Stimulated activated CD8-positive, alpha-beta memory T cell treated with anti-CD3 and anti-CD28 coated beads, Interleukin-7, amount 100 ng/mL, for 48 hours (primary cell): ENCODE results near the gene UBE2N.

Experiments used
- DNase-seq, 2 donors: peaks; one replicate each; pipeline ENCODE4 v3.0.0-alpha.2; 2020; ENCODE audit warnings: low read depth in 1 of 2; ENCODE audit errors: extremely low read depth in 1 of 2

Gene UBE2N, protein sequence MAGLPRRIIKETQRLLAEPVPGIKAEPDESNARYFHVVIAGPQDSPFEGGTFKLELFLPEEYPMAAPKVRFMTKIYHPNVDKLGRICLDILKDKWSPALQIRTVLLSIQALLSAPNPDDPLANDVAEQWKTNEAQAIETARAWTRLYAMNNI

DNA sequence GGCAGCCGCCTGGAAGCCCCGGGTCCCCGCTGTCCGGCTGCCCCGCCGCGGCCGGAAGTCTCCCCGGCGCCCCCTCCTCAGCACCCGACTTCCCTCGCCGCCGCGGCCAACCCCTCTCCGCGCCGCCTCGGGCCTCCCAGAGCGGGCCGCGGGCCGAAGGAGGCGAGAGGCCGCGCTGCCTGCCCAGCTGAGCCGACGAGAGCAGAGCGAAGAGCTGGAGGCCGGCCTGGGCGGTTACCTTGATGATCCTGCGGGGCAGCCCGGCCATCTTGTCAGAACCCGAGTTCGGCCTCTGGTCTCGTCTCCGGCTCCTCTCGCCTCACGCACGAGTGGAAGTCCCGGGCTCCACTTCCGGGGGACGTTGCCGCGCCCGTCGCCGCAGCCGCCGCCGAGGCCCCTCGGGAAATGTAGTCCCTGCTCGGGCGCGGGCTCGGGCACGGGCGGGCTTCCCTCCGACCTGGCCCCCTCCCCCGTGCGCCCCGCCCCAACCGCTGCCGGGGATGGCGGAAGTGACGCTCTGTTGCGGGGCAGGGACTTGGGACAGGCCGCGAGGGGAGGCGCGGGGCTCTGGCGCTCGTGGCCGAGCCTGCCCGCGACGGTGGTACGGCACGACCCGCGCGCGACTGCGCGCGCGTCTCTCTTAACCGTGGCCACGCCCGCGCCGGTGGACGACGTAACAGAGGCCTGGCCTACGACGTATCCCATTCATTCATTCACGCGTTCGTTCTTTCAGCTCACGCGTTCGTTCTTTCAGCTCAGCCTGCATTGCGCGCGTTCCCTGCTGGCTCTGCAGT is at the start of gene UBE2N:
UBE2N (minus strand) TSS at position 331 of the 794 bp plus-strand sequence; CDS start at position 268, 63 bp downstream.
- peak; percentile 93 to 94 for DNase-seq

DNA sequence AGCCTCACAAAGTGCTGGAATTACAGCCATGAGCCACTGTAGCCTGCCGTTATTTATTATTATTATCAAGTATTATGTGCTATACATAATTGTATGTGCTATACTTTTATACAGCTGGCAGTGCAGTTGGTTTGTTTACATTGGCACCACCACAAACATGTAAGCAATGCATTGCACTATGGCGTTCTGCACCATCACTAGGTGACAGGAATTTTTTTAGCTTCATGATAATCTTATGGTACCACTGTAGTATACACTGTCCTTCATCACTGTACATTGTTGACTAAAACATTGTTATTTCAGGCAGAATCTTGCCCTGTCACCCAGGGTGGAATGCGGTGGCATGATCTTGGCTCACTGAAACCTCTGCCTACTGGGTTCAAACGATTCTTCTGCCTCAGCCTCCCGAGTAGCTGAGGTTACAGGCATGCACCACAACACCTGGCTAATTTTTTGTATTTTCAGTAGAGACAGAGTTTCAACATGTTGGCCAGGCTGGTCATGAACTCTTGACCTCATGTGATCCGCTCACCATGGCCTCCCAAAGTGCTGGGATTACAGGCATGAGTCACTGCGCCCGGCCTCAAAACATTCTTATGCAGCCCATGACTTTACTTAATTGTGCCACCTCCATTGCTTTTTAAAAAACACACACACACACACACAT is 42.7 kb upstream of the UBE2N start:
- DNase-seq: no peak

DNA sequence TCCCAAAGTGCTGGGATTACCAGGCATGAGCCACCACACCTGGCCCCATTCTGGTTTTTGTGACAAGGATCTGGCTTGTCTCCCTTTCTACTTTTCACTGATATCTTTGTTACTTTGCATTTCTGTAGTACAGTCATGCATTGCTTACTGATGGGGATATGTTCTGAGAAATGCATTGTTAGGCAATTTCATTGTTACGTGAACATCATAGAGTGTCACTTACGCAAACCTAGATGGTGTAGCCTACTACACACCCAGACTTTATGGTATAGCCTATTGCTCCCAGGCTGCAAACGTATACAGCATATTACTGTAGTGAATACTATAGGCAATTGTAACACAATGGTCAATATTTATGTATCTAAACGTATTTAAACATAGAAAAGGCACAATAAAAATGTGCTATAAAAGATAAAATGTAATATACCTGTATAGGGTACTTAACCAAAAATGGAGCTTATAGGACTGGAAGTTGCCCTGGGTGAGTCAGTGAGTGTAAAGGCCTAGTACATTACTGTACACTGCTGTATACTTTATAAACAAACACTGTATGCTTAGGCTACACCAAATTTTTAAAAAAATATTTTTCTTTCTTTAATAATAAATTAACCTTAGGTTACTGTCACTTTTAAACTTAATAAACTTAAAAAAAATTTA is 41.5 kb upstream of the UBE2N start:
- no peak for DNase-seq

DNA sequence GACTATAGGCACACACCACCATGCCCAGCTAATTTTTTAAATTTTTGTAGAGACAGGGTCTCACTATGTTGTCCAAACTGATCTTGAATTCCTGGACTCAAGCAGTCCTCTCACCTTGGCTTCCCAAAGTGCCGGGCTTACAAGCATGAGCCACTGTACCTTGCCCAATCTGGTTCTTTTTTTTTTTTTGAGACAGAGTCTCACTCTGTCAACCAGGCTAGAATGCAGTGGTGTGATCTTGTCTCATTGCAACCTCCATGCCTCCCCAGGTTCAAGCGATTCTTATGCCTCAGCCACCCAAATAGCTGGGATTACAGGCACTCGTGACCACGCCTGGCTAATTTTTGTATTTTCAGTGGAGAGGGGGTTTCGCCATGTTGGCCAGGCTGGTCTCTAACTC is 41.0 kb upstream of the UBE2N start:
- DNase-seq: no peak

DNA sequence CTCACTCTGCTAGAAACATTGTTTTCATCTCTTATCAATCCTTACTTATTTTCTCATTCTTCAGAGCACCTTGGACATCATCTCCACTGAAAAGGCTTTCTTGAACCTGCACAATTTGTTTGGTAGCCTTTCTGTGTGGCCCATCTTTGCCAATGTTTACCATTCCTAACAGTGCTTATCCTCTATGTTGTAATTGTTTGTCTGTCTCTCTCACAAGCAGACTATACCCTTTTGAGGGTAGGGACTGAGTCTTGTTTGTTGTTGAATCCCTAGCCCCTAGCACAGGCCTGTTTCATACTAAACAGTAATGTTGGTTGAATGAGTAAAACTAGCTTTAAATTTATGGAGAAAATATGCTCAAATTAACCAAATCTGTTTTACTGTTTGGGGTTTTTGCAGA is 34.8 kb upstream of the UBE2N start:
- no peak for DNase-seq

DNA sequence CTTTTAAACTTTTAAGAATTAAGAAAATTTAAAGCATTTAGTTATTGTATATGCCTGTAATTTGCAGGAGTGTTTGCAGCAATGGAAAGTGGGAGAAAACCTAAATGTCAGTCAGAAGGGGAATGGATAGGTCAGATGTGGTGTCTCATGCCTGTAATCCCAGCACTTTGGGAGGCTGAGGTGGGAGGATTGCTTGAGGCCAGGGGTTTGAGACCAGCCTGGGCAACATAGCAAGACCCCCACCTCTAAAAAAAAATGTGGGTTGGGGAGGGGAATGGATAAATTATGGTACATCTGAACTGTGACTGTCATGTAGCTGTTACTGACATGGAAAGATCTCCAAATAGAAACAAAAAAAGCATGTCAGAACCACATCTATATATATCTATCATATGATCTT is 27.6 kb upstream of the UBE2N start:
- DNase-seq: no peak

DNA sequence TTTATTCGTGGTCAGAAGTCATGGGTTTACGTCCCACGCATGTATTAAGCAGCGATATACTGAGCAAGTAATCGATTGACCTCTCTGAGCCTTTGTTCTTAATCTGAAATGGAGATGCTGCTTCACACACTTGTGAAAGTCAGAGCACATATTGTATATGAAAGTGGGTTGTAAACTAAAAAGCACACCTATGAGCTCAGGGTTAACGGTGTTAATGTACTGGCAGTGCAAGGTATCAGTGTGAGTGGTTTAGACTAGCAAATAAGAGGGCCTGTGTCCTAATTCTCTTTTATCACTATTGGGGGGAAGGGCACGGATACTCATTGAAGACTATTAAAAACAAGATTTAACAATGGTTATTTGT is 26.2 kb upstream of the UBE2N start:
- DNase-seq: no peak

DNA sequence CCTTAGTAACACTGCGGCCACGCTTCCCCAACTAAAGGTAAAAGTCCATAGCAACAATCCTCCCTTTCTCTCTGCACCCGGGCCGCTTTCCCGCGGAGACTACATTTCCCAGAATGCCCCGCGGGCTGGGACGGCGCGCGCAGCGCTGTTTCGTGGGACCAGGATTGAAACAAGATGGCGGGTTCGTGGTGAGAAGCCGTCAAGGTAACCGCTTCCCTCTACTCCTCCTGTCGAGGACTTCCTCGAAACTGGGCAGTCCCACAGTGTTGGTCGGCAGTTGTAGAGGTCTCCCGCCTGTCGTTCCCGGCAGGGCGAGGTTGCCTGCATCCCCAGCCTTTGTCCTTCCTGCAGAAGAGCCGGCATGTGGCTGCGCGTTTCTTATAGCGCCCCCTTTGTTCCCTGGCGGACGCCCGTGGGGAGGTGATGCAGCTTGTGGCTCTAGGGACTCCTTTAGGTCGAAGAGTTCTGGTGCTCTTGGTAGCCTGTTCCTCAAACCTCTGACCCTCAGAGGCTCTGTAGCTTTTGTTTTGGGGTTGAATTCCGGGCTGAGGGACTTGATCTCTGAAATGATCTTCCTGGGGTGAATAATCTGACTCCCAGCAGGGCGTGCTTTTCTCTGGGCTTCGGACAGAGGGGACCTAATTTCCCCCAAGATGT is 25.7 kb upstream of the UBE2N start, which contains the start of gene MRPL42:
MRPL42 (plus strand) TSS at position 164 of the 657 bp plus-strand sequence. CDS start 1,772 bp downstream, outside the sequence.
- peak; percentile 79 to 80 for DNase-seq

DNA sequence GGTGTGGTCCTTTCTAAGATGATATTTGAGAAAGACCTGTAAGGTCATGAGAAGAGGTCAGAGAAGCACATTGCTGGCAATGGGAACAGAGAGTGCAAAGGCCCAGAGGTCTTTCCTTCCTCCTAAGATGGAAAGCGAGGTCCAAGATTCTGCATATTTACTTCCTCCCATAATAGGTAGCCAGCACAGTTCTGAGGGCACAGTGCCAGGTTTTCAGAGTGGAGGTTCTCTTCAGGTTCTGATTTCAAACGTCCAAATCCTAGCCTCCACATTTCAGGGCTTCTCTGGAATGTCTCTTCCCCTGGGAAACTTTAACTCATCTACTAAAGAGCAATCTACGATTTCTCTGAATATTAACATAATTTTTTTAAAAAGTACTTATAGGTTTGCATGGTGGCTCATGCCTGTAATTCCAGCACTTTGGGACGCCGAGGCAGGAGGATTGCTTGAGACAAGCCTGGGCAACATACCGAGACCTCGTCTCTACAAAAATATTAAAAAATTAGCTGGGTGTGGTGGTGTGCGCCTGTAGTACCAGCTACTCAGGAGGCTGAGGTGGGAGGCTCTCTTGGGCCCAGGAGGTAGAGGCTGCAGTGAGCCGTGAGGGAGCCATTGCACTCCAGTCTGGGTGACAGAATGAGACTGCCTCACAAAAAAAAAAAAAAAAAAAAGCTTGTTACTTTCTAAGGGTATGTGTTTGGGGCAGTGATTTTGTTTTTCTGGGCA is 25.0 kb upstream of the UBE2N start:
- DNase-seq: no peak

DNA sequence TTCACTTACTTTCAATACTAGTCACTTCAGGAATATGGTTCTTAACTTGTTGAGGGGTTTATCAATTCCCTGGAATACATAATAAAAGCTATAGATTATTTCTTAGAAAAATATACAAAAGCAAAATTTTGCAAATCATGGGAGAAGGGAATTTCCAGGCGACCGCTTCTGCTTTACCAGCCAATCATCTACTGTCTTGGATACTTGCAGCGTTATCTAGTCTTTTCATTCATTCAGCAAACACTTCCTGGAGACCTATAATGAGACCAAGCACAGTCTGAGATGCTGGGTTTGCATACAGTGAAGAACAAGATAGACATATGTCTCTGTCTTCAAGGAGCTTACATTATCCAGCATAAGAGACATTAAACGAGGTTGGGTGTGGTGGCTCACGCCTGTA is 24.1 kb upstream of the UBE2N start:
- DNase-seq: no peak

DNA sequence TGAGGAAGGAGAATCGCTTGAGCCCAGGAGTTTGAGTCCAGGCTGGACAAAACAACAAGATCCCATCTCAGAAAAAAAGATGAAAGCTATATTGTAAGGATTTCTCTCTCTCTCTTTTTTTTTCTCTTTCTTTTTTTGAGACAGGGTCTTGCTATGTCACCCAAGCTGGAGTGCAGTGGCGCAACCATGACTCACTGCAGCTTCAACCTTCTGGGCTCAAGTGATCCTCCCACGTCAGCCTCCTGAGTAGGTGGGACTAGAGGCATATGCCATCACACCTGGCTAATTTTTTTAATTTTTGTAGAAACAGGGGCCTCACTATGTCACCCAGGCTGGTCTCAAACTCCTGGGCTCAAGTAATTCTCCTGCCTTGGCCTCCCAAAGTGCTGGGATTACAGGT is 19.8 kb upstream of the UBE2N start:
- no peak for DNase-seq

DNA sequence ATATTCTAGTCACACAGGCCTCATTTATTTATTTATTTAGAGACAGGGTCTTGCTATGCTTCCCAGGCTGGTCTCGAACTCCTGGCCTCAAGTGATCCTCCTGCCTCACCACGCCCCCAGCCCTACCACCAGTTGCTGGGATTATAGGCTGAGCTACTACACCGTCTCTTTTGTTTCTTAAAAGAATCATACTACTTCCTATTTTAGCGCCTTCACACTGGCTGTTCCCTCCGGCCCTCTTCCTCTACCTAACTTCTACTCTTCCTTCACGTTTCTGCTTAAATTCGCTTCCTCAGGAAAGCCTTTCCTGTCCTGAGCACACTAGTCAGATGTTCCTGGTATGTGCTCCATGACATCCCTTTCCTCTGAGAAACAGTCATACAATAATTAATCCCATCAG is 19.2 kb upstream of the UBE2N start:
- no peak for DNase-seq

DNA sequence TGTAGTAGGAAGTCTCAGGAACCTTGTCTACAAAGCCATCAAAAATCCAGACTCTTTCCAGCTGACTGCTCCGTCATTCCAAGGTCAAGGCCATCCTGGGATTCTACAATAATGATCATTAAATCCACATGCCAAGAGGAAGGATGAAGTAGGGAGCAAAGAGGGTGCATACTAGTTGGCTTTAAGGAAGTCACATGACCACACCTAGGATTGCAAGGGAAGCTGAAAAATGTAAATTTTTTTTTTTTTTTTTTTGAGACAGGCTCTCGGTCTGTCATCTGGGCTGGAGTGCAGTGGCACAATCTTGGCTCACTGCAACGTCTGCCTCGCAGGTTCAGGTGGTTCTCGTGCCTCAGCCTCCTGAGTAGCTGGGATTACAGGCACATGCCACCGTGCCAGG is 18.3 kb upstream of the UBE2N start:
- DNase-seq: no peak

DNA sequence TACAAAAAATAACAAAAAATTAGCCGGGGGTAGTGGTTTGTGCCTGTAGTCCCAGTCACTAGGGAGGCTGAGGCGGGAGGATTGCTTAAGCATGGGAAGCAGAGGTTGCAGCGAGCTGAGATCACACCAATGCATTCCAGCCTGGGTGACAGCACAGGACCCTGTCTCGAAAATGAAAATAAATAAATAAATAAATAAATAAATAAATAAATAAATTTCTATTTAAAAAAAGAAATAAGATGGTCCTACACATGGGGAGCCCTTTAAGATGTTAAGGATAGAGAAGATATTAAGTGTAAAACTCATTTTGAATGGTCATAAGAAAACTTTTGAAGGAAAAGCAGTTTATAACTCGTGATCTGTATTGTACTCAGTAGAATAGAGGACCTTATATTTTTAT is 17.4 kb upstream of the UBE2N start:
- no peak for DNase-seq

DNA sequence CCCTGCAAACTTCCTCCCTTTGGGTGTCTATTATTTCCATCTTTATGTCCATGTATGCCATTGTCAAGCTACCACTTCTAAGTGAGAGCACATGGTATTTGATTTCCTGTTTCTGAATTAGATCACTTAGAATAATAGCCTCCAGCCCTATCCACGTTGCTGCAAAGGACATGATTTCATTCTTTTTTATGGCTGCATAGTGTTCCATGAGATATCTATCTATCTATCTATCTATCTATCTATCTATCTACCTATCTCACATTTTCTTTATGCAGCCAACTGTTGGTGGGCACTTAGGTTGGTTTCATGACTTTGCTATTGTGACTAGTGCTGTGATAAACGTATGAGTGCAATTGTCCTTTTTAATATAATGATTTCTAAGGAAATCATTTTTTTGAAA is 14.3 kb upstream of the UBE2N start:
- DNase-seq: no peak

DNA sequence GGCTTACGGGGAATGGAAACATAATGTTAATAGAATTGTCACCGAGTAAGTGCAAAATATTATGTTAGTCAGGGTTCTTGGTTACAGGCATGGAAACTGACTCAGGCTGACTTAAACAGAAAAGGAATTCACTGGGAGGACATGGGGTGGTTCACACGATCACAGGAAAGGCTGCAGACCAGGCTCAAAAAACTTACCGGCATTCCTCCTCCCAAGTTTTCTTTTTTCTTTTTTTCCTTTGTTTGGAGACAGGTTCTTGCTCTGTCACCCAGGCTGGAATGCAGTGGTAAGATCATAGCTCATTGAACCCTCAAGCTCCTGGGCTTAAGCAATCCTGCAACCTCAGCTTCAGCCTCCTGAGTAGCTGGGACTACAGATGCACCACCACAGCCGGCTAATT is 11.9 kb upstream of the UBE2N start:
- DNase-seq: no peak

DNA sequence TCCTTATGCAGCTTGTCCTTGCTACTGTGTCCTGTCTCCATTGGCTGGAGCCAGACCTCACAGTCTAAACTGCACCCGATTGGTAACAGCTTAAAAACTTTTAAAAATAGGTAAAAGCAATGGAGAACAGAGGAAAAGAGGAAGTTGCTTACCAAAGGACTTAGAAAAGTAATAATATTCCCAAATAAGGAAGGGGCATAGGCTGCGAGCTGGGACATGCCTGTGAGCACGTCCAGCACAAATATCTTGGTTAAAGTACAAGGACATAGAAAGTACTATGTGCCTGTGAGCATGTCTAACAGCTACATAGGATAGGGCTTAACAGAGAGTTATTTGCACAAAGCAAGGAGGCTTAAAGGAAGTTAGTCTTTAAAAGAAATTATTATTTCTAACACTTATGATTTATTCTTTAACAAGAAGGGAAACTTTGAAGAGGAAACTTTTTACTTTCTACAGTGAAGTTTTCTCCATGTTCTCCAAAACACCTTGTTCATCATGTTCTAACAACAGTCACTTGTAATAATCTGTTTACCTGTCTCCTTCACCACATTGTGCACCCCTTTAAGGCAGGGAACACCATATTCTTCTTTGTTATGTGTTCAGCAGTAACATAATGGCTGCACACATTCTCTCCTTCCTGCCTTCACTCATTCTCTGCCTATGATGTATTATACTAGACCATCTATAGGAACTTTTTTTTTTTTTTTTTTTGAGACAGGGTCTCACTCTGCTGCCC is 9.8 kb upstream of the UBE2N start:
- no peak for DNase-seq

DNA sequence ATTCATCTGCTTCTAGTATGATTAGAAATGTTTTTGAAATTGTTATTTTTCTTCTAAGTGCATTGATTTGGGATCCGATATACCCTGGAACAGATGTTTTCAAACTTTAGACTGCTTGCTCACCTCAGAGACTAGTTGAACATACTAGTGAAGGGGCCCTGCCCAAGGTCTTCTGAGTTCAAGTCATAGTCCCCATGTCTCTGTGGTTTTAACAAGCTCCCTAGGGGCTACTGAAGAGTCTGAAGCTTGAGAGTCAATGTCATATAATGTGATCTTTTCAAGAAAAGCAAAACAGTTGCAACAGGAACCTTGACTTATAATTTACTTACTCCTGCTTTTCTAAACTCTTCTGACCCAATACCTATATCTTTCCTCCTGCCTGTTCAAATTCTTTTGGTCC is 7.5 kb upstream of the UBE2N start:
- no peak for DNase-seq

DNA sequence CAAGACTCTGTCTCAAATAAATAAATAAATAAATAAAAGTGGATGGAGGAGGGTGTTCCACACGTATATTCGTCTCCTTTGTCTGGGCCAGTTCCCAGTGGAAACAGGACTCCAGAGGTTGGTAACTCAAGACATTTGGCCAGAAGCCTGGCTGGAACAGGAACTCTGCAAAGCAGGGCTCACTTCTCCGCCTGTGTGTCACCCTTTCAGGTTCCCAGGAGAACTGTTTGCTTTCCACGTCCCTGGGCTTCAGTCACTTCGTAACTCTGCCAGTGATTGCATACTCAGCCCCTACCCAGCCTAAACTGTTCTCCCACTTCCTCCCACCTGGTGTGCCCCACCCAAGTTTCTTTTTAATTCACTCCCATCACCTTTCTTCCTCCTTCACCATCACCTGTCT is 7.0 kb upstream of the UBE2N start:
- DNase-seq: no peak
